ENCODE data around the gene TMEM45A.
"Not testable (repeated sequence)": the region's sequence is repeated elsewhere in the genome, so short reads cannot be mapped to it uniquely, and the experiment has no call there.

The TMEM45A gene

GRCh38 chr3:100536093-100536492, 43.7 kb downstream of the TMEM45A start:
- DNase-seq: no peak

DNA sequence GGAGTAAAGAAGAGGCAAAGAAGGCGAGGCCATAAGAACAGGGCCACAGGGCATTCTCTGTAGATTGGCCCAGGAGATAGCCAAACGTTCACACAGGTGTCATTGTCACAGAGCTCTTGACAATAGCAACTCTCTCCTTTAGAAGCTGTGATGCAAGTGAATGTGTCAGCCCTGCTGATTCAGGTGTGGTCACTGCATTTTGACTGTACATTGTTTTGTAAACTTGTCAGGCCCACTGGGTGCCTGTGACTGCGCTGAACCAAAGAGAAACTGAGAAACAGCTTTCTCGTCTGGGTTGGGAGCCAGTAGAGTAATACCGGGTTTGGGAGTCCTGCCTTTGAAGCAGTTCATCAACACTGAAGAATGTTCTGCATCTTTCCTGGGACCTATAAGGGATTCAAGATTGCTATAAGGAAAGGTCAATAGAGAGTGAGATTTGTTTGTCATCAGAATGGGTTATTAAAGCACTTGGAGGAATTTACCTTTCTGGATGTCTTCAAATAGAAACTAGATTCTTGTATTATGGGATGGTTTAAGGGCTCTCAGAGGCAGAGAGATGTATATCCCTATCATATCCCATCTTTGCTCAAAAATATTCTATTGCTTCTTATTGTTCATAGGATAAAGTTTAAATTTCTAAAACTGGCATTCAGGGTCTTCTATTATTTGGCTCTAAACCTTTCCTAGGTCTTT, 45.4 kb downstream of the TMEM45A start:
- no peak for DNase-seq

DNA sequence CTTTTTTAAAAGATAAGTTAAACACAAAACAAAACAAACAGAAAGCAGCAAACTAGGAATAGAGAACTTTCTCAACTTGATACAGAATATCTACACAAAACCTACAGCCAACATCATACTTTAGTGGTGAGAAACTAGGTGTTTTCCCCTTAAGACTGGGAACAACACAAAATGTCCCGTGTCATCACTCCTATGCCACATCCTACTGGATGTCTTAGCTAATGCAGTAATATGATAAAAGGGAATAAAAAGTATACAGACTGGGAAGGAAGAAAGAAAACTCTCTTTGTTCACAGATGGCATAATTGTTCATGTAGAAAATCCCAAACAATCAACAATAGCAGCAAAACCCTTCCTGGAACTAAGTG, 45.9 kb downstream of the TMEM45A start:
- DNase-seq: no peak

DNA sequence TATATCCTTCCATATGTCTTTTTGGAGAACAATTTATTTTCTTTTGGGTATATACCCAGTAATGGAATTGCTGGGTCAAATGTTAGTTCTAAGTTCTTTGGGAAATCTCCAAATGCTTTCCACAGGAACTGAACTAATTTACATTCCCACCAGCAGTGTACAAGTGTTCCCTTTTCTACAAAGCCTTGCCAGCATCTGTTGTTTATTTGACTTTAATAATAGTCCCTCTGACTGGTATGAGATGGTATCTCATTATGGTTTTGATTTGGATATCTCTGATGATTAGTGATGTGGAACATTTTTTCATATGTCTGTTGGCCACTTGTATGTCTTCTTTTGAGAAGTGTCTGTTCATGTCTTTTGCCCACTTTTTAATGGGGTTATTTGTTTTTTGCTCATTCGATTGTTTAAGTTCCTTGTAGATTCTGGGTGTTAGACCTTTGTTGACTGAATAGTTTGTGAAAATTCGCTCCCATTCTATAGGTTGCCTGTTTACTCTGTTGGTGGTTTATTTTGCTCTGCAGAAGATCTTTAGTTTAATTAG, 48.4 kb downstream of the TMEM45A start:
- no peak for DNase-seq

DNA sequence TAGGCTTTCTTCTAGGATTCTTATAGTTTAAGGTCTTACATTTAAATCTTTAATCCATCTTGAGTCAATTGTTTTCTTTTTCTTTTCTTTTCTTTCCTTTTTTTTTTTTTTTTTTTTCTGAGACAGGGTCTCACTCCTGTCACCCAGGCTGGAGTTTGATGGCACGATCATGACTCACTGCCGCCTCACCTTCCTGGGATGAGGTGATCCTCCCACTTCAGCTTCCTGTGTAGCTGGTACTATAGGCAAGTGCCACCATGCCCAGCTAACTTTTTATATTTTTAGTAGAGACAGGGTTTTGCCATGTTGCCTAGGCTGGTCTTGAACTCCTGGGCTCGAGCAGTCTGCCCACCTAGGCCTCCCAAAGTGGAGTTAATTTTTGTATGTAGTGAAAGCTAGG, 49.0 kb downstream of the TMEM45A start:
- not testable (repeated sequence) for DNase-seq

DNA sequence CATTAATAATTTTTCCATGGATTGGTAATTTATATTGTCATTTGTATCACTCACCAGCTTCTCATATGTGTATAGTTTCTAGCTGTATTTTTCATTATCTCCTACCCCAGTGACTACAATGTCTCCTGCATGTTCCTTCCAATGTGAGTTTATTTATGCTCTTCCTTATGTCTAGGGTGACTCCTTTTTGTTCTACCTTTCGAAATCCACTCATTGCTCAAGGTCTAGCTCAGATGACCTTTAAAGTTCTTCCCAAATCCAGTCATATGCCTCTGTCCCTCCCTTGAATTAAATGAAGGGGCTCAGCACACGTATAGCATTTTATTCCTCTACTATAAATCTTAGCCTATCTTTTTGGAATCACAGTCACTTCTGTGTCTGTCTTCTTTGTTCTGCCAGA, 53.0 kb downstream of the TMEM45A start:
- DNase-seq: no peak

DNA sequence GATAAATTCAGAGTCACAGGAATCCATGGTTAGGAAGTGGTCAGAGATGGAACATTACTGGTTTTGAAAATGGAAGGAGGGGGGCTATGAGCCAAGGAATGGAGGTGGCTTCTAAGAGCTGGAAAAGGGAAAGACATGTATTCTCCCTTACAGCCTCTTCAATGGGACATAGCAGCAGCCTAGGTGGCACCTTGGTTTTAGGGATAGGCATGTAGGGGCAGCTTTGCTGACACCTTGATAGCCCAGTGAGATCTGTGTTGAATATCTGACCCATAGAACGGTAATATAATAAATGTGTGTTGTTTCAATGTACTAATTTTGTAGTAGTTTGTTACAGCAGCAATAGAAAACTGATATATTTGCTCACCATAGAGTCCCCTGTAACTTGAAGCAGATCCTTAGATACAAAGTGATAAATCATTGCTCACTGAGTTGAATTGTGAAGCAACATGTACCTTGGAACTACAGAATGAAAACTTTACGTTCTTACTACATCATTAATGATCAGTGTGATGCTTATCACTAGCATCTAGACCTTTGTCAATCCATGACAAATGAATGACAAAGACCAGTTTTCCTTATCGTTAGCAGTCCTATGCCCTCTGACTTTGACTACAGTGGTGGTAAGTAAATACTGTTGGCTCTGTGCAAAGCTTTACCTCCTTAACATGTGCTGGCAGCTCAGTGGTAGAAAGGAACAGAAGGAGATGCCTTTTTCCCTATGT, 53.8 kb downstream of the TMEM45A start:
- no peak for DNase-seq

DNA sequence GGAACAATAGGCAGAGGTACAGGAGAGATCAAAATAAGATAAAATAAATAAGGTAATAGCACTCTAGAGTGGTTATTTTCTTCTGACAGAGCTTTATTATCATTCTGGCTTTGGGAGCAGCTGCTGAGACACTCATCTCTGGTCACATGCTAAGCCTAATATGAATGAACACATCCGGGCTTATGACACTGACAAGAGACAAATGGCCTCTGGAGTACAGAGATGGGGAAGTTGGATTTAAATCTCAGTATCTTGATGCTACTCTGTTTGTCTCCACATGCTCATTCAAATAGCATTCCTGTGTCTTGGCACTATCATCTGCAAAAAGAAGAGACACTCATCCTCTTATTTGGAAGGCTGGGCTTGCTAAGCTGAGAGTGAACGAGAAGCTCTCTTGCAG, 55.6 kb downstream of the TMEM45A start:
- DNase-seq: no peak

DNA sequence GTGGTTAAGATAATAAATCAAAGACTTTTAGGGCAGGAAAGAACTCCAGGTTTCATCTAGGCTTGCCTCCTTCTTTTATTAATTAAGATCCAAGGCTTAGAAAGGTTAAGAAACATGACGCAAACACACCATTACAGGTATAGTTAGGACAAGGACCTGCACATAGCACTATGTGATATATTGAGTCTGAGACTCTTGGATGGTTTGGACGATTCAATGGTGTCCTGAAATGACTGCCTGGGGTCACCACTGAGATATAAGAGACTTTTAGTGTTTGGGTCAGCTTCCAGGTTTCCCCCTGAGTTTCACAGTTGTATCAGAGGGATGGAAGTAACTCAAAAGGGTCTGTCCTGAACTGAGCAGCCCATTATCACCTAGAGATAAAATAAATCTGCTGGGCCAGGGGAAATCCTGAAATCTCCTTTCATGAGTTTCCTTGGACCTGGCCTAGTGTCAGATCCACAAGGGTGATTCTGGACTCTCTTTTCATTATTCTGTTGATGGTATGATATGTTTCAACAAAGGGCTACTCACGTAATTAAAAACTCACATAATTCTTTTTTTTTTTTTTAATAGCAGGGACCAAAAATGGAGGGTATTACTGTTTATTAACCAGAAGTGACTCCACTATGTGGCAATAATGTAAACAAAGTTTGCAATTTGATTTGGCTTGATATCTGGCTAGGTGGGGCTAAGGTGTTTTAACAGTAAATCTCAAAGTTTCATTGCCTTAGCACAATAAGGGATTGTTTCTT, 61.4 kb downstream of the TMEM45A start:
- no peak for DNase-seq

DNA sequence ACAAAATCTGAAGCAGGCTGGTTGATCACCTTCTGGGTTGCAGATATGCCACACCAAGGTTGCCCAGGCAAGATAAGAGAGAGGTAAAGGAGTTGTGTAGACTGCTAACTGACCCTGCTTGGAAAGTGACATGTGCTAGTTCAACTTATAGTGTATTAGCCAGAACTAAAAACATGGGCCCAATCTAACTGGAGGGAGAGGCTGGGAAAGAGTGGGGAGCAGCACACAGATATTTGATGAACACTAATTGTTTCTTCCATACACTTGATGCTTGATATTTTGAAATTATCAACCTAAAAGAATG, 61.9 kb downstream of the TMEM45A start:
- no peak for DNase-seq

GRCh38 chr3:100556673-100557310, 64.4 kb downstream of the TMEM45A start:
- no peak for DNase-seq

GRCh38 chr3:100558233-100558632, 65.8 kb downstream of the TMEM45A start:
- DNase-seq: no peak

DNA sequence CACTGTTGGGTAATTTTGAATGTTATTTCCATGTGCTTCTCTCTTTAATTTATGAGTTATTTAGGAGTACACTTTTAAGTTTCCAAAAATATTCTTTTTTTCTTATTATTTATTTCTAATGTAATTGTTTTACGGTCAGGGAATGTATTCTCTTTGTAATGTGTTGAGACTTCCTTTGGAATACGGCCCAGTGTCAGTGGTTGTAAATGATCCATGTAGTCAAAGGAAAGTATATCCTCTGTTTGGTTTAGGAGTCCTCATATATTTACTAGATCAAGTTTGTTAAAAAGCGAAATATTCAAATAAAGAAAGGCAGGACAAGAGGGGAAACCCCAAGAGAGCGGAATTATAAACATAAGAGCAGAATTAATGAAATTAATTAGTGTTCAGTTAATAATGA, 68.0 kb downstream of the TMEM45A start:
- DNase-seq: no peak

DNA sequence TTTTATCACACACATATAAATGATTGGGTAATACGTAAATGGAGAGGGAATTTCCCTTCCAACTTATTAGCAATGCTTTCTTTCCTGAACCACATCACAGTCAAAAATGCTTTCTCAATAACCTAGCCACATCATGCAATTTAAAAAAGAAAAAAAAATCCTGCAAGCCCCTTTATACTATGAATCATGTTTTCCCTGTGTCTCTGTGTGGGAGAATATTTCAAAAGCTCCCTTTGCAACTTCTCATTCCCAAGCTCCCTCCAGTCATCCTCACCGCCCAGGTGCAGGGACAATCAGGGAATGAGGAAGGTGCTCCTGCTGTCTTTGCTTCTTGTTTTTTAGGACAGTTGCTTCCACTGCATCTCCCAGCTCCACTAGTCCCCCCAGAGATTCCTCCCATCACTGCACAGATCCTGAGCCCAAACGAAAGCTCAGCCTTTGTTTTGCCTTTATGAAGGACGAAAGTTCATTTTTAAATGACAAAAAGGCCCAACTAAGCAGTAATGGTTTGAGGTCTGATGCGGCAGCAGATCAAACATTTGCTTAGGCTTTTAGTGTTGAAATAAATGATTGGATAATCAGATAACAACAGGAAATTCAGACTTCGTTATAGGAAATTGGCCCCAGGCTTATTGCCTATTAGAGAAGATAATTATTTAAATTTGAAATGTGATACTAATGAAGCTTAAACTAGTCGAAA, 69.2 kb downstream of the TMEM45A start:
- DNase-seq: no peak

DNA sequence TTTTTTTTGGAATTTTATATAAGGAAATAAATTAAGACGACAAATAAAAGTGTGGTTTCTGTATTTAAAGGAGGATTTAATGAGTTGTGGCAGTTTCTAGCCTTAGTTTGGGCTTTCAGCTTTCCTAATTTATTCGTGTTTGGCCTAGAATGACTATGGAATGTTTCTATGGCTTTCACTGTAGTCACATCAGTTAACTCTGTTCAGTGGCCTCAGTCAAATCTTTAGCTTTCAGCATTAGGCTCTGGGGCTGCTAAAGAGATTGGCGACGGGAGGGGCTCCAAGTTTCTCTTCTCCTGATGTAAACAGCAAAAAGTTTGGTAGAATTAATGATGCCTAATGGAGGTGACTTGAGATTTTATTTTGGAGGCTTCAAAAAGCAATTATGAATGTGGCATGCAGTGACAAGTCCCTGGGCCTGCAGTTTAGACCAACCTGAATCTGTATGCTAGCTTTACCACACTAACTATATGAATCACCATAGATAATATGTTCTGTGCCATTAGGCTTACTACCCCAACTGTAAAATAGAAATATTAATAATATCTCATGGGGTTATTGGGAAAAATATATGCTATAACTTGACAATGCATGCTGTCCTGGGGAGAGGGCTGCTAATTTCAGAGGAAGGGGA, 69.9 kb downstream of the TMEM45A start:
- no peak for DNase-seq

DNA sequence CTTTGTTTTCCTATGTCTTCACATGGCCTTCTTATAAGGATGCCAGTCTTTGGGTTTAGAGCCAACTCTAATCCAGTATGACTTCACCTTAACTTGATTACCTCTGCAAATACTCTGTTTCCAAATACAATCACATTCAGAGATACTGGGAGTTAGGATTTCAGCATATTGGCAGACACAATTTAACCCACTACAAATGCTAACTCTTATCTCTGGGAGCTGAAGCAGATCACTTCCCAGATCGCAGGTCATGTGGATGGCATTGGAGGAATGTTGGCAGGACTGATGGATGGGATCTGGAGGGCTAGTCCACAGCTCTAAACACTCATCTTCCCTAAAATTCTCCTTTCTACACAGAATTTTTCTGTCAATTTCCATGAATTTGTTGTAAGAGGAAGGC, 70.8 kb downstream of the TMEM45A start:
- DNase-seq: no peak

DNA sequence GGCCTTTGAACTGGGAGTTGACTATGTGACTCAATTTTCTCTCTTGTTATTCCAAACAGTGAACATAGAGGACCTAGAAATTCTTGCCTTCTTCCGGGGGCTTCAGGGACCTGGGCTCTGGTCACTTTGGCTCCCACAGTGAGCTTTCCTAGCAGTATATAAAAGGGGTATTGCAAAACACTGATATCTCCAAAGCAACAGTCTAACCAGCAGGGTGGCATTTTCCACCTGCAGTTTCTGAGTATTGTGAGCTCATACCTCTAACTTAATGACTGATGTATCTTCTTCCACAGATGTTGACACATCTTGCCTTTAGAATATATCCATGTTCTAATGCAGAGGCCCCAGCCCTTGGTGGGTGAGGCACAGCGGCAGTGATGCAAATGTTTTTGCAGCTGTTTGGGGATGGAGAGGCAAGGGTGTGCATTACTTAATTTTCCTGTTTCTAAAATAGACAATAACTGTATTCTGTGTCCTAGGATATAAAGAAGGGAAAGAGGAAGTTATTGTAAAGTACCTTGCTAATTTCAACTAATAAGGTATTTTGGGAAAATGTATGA, 71.3 kb downstream of the TMEM45A start:
- no peak for DNase-seq

DNA sequence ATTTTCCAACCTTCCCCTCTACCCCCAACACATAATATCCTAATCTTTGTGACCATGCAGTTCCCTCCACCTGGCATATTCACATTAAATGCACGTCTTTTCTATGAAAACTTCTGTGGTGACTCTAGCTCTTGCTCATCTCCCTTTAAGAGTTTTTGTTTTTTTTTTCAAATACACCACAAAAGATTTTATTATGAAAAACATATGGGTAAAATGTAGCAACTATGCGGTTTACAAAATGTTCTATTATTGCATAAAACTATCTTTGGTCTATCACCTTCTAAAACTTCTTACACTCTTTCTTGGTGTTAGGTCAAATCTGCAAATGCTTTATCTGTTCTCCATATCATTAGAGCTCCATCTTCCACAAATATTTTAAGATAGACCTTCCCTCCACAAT, 78.4 kb downstream of the TMEM45A start:
- no peak for DNase-seq

- DNase-seq: no peak
Measured at GRCh38 chr3:100574536-100574935, 82.1 kb downstream of the TMEM45A start.

- no peak for DNase-seq
Measured at GRCh38 chr3:100575704-100576103, 83.3 kb downstream of the TMEM45A start.

DNA sequence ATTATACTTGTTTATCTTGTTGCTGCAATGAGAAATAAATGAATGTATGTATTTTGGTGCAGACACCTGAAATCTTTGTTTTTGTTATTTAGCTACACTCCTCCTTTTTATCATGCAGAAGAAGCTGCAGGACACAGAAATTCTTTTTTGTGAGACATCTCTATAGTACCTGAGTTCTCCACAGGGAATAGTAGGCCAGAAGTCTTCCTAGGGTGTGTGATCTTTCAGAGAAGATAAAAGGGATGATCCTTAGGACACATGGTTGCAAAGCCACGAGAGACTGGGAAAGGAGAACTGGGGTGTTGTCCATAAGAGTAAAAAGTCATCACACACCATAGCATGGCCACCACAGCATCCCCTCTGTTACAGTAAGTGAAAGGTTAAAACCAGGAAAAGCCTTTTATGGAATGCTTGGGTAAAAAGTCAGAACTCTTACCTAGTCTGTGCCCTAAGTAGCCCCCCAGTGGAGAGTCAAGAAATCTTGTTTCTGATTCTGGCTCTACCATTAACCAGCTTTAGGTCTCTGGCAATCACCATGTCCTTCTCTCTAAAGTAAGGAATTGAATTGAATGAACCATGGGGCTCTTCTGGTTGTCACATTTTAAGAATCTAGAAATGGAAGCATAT, 85.1 kb downstream of the TMEM45A start:
- no peak for DNase-seq

- no peak for DNase-seq
Measured at GRCh38 chr3:100578646-100579045, 86.2 kb downstream of the TMEM45A start.

All from activated CD8-positive, alpha-beta memory T cell treated with anti-CD3 and anti-CD28 coated beads, Interleukin-2, amount 50 U/mL, for 48 hours (primary cell).